Effector CD4-positive, alpha-beta T cell (primary cell): ENCODE data around the gene SETX.
A peak's percentile ranks its signal among the peaks of the same experiment; 100 is the strongest.

Source experiments
- DNase-seq: peaks from one replicate; pipeline ENCODE4 v3.0.0-alpha.2; 2020

SETX gene

DNA sequence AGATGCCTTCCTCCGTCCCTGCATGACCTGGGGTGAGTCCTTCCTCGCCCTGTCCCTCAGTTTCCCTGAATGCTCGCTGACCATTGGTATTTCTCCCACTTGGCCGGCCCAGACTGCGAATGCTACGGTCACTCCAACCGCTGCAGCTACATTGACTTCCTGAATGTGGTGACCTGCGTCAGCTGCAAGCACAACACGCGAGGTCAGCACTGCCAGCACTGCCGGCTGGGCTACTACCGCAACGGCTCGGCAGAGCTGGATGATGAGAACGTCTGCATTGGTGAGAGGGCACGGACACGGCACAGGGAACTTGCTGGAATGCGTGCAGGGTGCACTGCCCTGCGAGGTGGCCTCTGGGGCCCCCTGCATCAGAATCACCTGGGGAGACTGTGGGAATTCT lies 115.8 kb downstream of the SETX start:
- DNase-seq = no peak

DNA sequence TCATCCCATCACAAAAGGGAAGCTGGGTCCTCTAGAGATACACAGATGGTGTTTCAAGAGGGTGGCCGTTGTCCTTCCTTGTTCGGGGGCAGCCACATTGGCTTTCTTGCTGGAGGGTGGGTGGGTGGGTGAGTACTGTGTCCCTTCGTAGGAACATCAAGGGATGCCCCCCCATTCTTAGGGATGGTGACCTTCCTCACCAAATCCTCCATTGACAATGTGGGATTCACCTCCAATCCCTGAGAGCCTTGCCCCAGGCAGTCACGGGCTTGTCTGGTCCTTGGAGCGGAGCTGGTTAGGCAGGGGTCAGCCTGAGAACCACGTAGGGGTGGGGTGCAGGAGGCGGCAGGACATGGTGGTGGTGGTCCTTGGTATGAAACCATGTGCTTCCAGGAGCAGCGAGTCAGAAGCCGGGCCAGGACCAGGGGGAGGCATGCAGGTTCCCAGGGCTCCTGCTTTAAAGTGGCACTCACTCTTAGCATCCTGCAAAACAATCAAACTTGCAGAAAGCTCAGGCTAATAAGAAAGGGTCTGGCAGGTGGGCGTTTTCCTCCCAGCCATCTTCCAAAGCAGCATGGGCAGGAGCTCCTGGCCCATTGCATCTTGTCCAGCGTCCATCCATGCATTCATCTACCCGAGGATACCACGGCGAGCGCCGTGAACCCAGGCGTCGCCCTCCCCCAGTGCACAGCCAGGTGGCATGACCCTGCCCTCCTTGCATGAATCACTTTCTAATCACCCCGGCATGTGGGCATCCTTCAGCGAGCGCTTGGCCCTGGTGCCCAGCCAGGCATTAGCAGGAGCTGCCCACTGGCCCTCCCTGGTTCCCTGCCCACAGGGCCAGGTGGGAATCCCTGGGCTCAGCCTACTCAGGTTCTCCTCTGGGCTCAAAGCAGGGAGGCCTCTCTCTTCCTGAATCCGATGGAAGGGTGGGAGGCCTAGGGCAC lies 116.5 kb downstream of the SETX start:
- no peak for DNase-seq

DNA sequence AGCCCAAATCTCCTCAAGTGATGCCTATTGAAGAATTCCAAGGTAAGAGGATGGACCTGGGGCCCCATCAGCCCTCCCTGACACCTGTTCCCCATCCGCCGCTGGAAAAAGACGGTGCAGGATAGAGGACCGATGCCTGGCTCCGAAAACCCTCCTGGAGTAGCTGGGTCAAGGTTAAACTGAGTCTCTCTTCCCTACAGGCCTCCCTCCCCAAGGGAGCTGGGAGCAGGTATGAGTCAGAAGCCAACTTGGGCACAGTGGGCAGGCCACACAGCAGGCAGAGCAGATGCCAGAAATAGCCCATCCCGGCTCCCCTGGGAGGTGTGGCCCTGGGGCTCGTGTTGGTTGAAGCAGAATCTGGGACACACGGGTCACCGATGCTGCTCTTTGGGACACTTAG lies 117.3 kb downstream of the SETX start:
- no peak for DNase-seq

DNA sequence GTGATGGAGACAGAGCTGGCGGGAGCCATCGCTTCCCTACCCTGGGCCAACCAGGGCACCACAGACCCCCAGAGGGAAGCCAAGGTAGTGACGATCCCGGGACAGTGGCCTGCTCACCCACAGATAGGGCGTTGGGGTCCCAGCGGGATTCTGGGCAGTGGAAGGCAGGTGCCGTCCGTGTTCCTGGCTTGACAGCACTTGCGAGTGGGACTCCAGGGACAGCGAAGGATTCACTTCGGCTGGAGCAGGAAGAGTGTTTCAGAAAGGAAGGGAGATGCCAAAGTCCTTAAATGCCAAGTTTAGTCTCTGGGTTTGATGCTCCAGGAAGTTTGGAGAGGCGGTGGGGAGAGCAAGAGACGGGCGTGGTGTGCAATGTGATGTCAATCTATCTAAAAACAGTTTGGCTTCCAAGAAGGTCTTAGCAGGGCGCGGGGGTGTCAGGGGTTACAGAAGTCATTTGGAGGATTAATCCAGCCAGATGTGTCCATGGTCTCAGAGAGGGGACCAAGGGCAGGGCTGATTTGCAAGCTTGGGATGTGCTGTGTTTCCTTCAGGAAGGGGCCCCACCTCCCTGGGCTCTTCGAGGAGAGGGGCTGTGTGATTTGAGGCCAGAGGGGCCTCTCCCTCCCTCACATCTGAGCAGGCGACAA lies 118.0 kb downstream of the SETX start:
- DNase-seq = no peak

DNA sequence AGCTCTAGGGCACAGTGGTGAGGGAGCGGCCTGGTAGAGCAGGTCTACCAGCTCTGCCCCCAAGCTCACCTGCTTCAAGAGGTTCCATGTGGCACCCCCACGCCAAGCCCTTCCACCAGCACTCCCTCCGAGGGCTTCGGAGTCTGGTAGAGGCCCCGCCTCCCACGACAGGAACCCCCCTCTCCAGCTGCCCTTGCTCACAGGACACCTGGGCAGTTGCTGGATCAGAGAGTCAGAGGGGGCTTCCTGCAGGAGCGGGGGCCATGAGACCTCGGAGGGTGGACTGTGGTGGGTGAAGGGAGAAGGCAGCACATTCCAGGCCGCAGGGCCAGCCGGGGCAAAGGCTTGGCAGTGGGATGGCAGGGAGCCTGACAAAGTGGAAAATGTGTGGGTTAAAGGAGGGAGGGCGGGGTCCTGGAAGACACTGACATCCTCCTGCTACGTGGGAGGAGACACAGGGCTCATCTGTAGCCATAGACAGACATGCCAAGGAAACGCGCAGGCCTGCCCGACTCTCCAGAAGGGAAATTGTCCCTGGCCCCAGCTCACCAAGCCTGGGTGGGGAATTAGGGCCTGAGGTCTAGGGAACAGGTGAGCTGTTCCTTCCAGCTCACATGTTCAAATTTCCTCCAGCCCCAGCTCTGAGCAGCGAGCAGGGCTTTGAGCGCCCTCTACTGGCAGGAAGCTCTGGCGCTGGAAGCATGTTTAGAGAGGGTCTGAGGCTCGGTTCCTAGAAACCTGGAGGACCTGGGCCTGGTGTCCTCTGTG lies 118.7 kb downstream of the SETX start:
- DNase-seq = peak; percentile 76

- no peak for DNase-seq
These were observed 119.7 kb downstream of the SETX start for GRCh38 chr9:132235125-132235524.

DNA sequence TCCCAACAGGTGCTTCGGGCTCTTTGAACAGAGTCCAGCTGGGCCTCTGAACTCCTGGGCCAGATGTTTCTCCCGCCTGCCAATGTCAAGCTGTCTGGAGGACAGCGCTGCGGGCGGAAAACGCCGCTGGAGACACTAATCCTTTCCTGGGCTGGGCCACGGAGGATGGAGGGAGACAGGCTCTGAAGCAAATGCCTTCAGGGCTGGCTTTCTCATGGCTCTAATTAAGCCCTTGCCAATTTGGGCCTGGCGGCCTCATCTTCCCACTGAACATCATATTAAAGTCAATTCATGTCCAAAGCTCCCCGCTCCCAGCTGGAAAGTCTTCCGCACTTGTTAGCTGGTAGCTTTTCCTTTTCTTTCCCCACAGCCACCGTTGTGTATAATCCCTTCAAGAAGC lies 120.3 kb downstream of the SETX start:
- DNase-seq = no peak

GRCh38 chr9:132233138-132233537 lies 121.6 kb downstream of the SETX start:
- DNase-seq = no peak

- DNase-seq = no peak
These were observed 122.3 kb downstream of the SETX start for GRCh38 chr9:132232522-132232921.

- DNase-seq = no peak
These were observed 123.6 kb downstream of the SETX start for GRCh38 chr9:132231019-132231701.

DNA sequence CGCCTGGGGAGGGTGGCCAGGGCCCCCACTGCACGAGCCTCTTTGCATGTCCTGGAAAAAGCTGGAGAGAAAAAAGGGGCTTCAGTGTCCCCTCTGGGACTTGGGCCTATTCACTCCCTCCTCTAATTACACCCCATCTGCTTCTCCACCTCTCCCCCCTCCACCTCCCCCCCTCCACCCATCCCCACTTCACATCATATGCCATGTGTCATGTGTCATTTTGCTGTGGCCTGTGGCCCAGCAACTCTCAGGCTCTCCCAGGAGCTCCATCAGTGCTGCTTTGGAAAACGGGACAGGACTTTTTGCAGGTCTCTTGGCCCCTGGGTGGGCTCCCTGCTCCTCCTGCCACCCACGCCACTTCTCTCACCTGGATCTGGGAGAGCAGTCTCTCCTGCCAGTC lies 124.2 kb downstream of the SETX start:
- no peak for DNase-seq

GRCh38 chr9:132228062-132228461 lies 126.7 kb downstream of the SETX start:
- DNase-seq = no peak

DNA sequence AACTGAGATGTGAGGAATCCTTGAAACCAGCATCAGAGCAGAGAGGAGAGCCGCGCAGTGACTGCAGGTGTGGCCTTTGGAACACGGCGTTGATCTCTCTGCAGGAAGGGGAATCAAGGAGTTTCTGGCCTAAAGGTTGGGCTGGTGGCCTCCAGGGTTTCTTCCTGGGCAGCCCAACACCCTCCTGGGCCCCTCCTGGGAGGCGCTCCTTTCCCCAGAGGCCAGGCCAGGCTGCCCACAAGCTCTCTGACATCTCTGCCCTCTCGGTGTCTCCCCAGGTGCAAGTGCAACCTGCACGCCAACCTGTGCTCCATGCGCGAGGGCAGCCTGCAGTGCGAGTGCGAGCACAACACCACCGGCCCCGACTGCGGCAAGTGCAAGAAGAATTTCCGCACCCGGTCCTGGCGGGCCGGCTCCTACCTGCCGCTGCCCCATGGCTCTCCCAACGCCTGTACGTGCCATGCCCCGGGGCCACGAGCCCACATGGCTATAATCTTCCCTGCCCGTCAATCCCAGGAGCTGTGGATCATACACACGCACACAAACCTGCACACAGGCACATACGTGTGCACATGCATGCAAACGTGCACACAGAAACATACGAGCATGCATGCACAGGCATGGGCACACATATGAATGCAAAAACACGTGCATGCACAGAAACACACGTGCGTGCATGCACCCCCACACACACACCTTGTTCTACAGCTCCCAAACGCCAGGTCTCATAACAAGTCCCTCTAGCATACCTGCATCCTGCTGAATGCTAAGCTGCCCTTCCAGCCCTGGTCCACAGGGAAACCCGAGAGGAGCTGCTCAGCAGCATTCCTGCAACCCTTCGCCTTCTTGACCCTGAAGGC lies 128.0 kb downstream of the SETX start:
- DNase-seq = no peak

GRCh38 chr9:132224645-132225044 lies 130.1 kb downstream of the SETX start:
- no peak for DNase-seq

GRCh38 chr9:132221941-132222340 lies 132.8 kb downstream of the SETX start:
- DNase-seq = no peak

- no peak for DNase-seq
These were observed 136.6 kb downstream of the SETX start for GRCh38 chr9:132218208-132218607.

GRCh38 chr9:132216861-132217619 lies 137.7 kb downstream of the SETX start:
- no peak for DNase-seq

GRCh38 chr9:132214027-132214622 lies 140.7 kb downstream of the SETX start:
- no peak for DNase-seq

DNA sequence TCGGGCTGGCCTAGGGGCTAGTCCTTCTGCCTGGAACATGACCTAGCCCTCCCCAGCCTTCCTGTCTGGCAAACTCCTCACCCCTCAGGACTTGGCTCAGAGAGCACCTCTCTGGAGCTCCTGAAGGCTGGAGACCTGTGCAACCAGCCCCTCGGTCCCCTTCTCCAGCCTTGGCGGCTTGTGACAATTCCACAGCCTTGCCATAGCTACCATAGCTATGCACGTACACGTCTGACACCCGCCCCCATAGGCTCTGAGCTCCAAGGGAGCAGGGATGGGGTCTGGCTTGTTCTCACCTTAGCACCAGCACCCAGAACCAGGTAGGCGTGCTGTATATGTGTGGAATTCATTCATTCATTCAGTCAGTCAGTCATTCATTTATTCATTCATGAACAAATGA lies 143.2 kb downstream of the SETX start:
- DNase-seq = no peak
